Measurements from ENCODE around the gene TRIM17. TPM values are rescaled to one million over a fixed set of nuclear protein-coding genes. Genes with fewer than 3 reads are reported as not detected.

Gene TRIM17
- total RNA-seq, 1 donor = not detected

DNA sequence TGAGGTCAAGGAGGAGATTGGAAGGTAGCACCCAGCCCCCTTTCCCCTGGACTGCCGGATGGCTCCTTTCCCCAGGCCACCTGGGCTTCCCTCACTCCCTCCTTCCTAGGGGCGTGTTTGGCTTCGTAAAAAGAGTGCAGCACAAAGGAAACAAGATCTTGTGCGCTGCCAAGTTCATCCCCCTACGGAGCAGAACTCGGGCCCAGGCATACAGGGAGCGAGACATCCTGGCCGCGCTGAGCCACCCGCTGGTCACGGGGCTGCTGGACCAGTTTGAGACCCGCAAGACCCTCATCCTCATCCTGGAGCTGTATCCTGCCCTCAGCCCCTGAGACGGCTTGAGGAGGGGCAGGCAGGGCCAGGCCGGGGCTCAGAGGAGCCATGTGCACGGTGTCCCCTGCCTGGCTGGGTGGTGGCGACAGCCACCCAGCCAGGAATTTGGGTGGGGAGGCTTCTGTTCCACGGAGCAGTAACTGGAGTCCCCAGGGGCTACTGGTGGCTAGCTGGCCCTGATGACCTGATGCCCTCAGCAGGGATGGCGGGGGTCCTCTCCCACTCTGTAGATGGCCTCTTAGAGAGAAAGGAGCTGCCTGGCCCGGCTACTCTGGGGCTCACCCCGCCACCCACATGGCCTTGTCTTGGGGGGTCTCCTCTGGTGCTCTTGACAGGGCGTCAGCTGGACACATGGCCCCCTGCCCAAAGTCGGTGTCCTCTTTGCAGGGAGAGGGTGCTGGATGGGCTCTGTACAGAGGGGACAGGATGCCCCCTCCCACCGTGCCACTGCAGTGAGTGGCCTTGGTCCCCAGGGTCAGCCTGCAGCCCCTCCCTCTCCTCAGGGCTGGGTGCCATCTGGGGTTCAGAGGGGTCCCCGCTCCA is 49.6 kb downstream of the TRIM17 start:
- no peak overlapping the region for H3K4me3 ChIP-seq (ENCODE audit: low read depth, low read length)
- no peak for TF ChIP-seq CTCF (IDR thresholded peaks at IDR 0.05; ENCODE audit: insufficient read depth, low read length)
- DNase-seq (ENCODE audit: low read depth) = no peak

- TF ChIP-seq CTCF (IDR thresholded peaks at IDR 0.05; ENCODE audit: insufficient read depth, low read length) = no peak
- DNase-seq (ENCODE audit: low read depth) = no peak
Observed at GRCh38 chr1:228366062-228366865, 50.4 kb downstream of the TRIM17 start.

DNA sequence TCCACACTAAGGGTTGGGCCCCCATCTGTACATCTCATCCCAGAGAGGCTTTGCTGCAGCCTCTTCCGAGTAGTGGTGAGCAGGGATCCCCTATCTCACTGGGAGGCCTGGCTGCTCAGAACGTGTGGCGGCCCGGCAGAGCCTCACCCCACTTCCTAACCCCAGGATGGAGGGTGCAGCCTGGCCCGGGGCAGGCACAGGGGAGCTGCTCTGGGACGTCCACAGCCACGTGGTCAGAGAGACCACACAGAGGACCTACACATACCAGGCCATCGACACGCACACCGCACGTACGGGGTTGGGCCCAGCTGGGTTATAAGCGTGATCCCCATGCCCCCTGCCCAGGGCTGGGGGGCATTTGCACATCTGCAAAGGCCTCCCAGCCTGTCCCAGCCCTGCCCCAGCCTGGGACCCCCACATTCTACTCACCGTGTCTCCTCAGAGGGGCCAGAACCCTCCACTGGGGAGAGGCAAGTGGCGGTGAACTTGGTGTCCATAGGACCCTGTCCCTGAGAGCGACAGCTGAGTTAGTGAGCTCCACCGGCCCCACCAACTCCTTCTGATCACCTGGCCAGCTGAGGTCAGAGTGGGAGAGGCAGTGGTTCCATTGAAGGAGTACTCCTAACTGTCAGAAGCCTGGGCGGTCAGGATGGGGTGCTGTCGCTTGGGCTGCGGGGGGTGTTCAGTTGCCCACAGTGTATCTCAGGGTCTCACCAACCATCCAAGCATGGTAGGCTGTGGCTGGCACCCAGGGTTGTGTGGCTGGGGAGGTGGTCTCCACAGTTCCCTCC is 51.2 kb downstream of the TRIM17 start:
- no peak for TF ChIP-seq CTCF (IDR thresholded peaks at IDR 0.05; ENCODE audit: insufficient read depth, low read length)
- no peak overlapping the region for H3K4me3 ChIP-seq (ENCODE audit: low read depth, low read length)
- no peak for DNase-seq (ENCODE audit: low read depth)

More at GRCh38 chr1:228366062-228366865, 50.4 kb downstream of the TRIM17 start:
- H3K4me3 ChIP-seq (ENCODE audit: low read depth, low read length) = no peak overlapping the region

- no peak for DNase-seq (ENCODE audit: low read depth)
- H3K4me3 ChIP-seq (ENCODE audit: low read depth, low read length) = no peak overlapping the region
- no peak for TF ChIP-seq CTCF (IDR thresholded peaks at IDR 0.05; ENCODE audit: insufficient read depth, low read length)
Observed at GRCh38 chr1:228364706-228365213, 51.9 kb downstream of the TRIM17 start.

DNA sequence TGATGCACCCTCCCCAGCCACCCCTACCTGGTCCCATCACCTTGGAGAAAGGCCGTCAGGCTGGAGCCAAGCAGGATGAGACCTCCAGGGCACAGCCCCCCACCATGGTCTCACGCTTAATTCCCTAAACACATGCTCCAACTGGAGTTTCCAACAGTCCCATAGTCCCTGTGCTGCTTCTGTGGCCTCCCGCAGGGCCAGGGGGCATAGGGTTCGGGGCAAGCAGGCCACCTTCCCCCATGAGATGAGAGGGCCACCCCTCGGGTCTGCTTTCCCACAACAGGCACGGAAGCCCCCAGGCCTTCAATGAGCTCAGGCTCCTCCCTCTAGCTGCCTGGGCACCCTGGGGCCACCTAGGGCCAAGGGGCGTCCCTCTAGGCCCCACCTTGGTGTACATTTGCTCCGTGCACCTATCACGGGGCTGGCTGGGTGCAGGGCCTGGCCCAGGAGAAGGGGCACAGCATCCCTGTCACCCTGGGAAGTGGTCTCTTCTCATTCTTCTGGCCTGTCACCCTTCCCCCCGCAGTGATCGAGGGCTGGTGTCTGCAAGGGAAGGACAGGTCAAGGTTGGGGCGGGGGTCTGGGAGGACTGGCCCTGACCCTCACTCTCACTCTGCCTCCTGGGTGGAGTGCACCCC is 52.5 kb downstream of the TRIM17 start:
- TF ChIP-seq CTCF (IDR thresholded peaks at IDR 0.05; ENCODE audit: insufficient read depth, low read length) = no peak
- H3K4me3 ChIP-seq (ENCODE audit: low read depth, low read length) = no peak overlapping the region
- DNase-seq (ENCODE audit: low read depth) = no peak

GRCh38 chr1:228363686-228364067 is 53.0 kb downstream of the TRIM17 start:
- H3K4me3 ChIP-seq (ENCODE audit: low read depth, low read length) = no peak overlapping the region
- DNase-seq (ENCODE audit: low read depth) = no peak
- TF ChIP-seq CTCF (IDR thresholded peaks at IDR 0.05; ENCODE audit: insufficient read depth, low read length) = no peak

Data from fibroblast of the aortic adventitia (primary cell).